Nephron (organoid): Measurements from ENCODE around the gene DAZL.

Experiments
- H3K27ac Mint-ChIP-seq, 3 experiments: 2 replicates each; pipeline ENCODE4 v1.8.0; 2020; ENCODE audit warnings: mixed read lengths in 3 of 3, mild to moderate bottlenecking in 2 of 3, moderate library complexity in 1 of 3
- H3K27me3 Mint-ChIP-seq: 2 replicates; pipeline ENCODE4 v1.8.0; 2021; ENCODE audit warnings: low read depth, mild to moderate bottlenecking, moderate library complexity, mixed read lengths
- H3K36me3 Mint-ChIP-seq: 2 replicates; pipeline ENCODE4 v1.8.0; 2020; ENCODE audit warnings: low read depth, mixed read lengths
- H3K4me1 Mint-ChIP-seq: 2 replicates; pipeline ENCODE4 v1.8.0; 2020; ENCODE audit warnings: mixed read lengths
- H3K4me3 Mint-ChIP-seq, 3 experiments: 2 replicates each; pipeline ENCODE4 v1.8.0; 2020; ENCODE audit warnings: mild to moderate bottlenecking in 3 of 3, mixed read lengths in 3 of 3, moderate library complexity in 2 of 3
- H3K9me3 Mint-ChIP-seq: 2 replicates; pipeline ENCODE4 v1.8.0; 2020; ENCODE audit warnings: mixed read lengths
- TF ChIP-seq, protein P1 (sequence below), 3 experiments: fragments of 200-600 bp; sonication (generic); IDR thresholded peaks; one replicate each; pipeline ENCODE4 v1.5.0; 2021; ENCODE audit warnings: antibody characterized with exemption in 3 of 3; ENCODE audit not compliant: unreplicated experiment in 3 of 3

Gene DAZL

DNA sequence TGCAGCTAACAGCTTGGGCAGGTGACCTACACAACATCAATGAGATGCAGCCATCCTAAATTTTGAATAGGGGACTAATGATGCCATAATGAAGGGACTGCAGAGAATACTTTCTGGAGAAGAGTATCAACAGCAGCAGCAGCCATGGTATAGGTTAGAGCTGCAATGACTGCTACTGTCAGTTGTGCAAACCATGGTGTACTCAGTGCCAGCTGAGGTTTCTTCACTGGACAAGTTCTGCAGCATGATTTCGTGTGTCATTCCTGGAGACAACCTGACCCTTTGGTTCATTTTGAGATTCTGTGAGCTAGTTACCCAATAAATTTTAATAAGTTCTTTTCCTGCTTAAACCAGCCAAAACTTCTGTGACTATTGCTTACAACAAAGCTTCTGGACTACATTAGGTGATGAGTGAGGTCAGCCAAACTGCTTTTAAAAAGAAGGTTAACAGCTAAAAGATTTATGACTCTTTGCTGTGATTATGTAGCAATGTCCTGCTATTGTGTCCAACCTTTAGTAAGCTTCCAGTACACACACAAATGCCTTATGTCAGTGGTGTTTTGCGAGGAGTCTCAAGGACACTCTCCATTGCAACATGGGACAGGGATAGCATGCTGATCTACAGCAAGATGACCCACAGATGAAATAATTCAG lies 4.8 kb upstream of the DAZL start:
- TF ChIP-seq, protein P1, sequence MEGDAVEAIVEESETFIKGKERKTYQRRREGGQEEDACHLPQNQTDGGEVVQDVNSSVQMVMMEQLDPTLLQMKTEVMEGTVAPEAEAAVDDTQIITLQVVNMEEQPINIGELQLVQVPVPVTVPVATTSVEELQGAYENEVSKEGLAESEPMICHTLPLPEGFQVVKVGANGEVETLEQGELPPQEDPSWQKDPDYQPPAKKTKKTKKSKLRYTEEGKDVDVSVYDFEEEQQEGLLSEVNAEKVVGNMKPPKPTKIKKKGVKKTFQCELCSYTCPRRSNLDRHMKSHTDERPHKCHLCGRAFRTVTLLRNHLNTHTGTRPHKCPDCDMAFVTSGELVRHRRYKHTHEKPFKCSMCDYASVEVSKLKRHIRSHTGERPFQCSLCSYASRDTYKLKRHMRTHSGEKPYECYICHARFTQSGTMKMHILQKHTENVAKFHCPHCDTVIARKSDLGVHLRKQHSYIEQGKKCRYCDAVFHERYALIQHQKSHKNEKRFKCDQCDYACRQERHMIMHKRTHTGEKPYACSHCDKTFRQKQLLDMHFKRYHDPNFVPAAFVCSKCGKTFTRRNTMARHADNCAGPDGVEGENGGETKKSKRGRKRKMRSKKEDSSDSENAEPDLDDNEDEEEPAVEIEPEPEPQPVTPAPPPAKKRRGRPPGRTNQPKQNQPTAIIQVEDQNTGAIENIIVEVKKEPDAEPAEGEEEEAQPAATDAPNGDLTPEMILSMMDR (IDR thresholded peaks at IDR 0.05; ENCODE audit: unreplicated experiment in 3 of 3) = no peak
- Mint-ChIP-seq H3K4me1 (no peaks in the 10 kb centered on the region), H3K27ac (no peak overlapping the region), H3K4me3 (no peak overlapping the region), H3K36me3 (no peaks in the 10 kb centered on the region), H3K27me3 (no peaks in the 10 kb centered on the region), H3K9me3 (no peaks in the 10 kb centered on the region)

- Mint-ChIP-seq H3K27ac (no peak overlapping the region), H3K4me3 (no peak overlapping the region), H3K36me3 (no peaks in the 10 kb centered on the region), H3K4me1 (no peaks in the 10 kb centered on the region), H3K27me3 (no peaks in the 10 kb centered on the region), H3K9me3 (no peaks in the 10 kb centered on the region)
- TF ChIP-seq, protein P1 (IDR thresholded peaks at IDR 0.05; ENCODE audit: unreplicated experiment in 3 of 3) = no peak
Observed at GRCh38 chr3:16608816-16609215, 3.6 kb upstream of the DAZL start.

GRCh38 chr3:16607718-16608117 lies 2.5 kb upstream of the DAZL start:
- H3K27me3 Mint-ChIP-seq = no peaks in the 10 kb centered on the region
- no peak overlapping the region for H3K27ac Mint-ChIP-seq
- H3K36me3 Mint-ChIP-seq = no peaks in the 10 kb centered on the region
- H3K4me1 Mint-ChIP-seq = no peaks in the 10 kb centered on the region
- H3K4me3 Mint-ChIP-seq = no peak overlapping the region
- TF ChIP-seq, protein P1 (IDR thresholded peaks at IDR 0.05; ENCODE audit: unreplicated experiment in 3 of 3) = no peak
- H3K9me3 Mint-ChIP-seq = no peaks in the 10 kb centered on the region

- H3K9me3 Mint-ChIP-seq = no peaks in the 10 kb centered on the region
- no peaks in the 10 kb centered on the region for H3K27me3 Mint-ChIP-seq
- no peak overlapping the region for H3K4me3 Mint-ChIP-seq
- H3K27ac Mint-ChIP-seq = no peak overlapping the region
- H3K4me1 Mint-ChIP-seq = no peaks in the 10 kb centered on the region
- no peaks in the 10 kb centered on the region for H3K36me3 Mint-ChIP-seq
- TF ChIP-seq, protein P1 (IDR thresholded peaks at IDR 0.05; ENCODE audit: unreplicated experiment in 3 of 3) = no peak
Observed at GRCh38 chr3:16606398-16606797, 1.2 kb upstream of the DAZL start.

GRCh38 chr3:16605966-16606365 lies 743 bp upstream of the DAZL start:
- no peaks in the 10 kb centered on the region for H3K27me3 Mint-ChIP-seq
- H3K36me3 Mint-ChIP-seq = no peaks in the 10 kb centered on the region
- H3K4me3 Mint-ChIP-seq = no peak overlapping the region
- TF ChIP-seq, protein P1 (IDR thresholded peaks at IDR 0.05; ENCODE audit: unreplicated experiment in 3 of 3) = no peak
- H3K4me1 Mint-ChIP-seq = no peaks in the 10 kb centered on the region
- no peak overlapping the region for H3K27ac Mint-ChIP-seq
- H3K9me3 Mint-ChIP-seq = no peaks in the 10 kb centered on the region

GRCh38 chr3:16604433-16604832 lies 790 bp downstream of the DAZL start:
- no peak overlapping the region for H3K27ac Mint-ChIP-seq
- no peaks in the 10 kb centered on the region for H3K4me1 Mint-ChIP-seq
- H3K36me3 Mint-ChIP-seq = no peaks in the 10 kb centered on the region
- H3K9me3 Mint-ChIP-seq = no peaks in the 10 kb centered on the region
- no peak overlapping the region for H3K4me3 Mint-ChIP-seq
- TF ChIP-seq, protein P1 (IDR thresholded peaks at IDR 0.05; ENCODE audit: unreplicated experiment in 3 of 3) = no peak
- H3K27me3 Mint-ChIP-seq = peaks cover 12% of the 10 kb centered on the region
